OCI-LY3 (cell line): ENCODE measurements around the gene PEPD.

ENCODE experiments used
- EZH2phosphoT487 ChIP-seq: fragments of 200-600 bp; shearing (Covaris generic); IDR thresholded peaks from 2 replicates; pipeline ENCODE4 v1.6.1; 2018; ENCODE audit warnings: antibody characterized with exemption, mixed run types, low read depth
- TF ChIP-seq, protein P1 (sequence below): fragments of 200-600, 300-600 bp; sonication (generic); IDR thresholded peaks from 2 replicates; pipeline ENCODE4 v1.5.1; 2014; ENCODE audit warnings: antibody characterized with exemption, low read length, low read depth

DNA sequence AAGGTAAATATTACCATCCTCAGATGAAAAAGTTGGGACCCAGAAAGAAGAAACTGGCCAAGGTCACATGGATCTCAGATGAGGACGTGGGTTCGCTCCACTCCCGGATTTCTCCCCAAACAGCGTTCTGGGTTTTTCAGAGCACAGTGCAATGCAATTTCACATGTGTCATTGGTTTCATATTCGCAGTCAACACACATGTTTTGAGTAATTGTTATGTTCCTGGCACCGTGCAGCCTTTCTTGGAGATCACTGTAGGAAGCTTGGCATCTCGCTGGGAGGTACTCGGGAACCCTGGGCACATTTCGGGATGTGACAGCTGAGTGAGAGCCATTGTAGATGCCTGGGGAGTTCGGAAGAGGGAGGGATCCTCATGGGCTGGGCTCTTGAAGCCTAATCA, 174.3 kb downstream of the PEPD start:
- TF ChIP-seq, protein P1, sequence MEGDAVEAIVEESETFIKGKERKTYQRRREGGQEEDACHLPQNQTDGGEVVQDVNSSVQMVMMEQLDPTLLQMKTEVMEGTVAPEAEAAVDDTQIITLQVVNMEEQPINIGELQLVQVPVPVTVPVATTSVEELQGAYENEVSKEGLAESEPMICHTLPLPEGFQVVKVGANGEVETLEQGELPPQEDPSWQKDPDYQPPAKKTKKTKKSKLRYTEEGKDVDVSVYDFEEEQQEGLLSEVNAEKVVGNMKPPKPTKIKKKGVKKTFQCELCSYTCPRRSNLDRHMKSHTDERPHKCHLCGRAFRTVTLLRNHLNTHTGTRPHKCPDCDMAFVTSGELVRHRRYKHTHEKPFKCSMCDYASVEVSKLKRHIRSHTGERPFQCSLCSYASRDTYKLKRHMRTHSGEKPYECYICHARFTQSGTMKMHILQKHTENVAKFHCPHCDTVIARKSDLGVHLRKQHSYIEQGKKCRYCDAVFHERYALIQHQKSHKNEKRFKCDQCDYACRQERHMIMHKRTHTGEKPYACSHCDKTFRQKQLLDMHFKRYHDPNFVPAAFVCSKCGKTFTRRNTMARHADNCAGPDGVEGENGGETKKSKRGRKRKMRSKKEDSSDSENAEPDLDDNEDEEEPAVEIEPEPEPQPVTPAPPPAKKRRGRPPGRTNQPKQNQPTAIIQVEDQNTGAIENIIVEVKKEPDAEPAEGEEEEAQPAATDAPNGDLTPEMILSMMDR, result no peak
- TF ChIP-seq EZH2phosphoT487, result no peak
